ENCODE measurements around the gene HAUS7. TPM values are rescaled to one million over a fixed set of nuclear protein-coding genes. Genes with fewer than 3 reads are reported as not detected.

Gene HAUS7
- polyA plus RNA-seq, 1 donor from 2014 or later = 27.7 TPM

DNA sequence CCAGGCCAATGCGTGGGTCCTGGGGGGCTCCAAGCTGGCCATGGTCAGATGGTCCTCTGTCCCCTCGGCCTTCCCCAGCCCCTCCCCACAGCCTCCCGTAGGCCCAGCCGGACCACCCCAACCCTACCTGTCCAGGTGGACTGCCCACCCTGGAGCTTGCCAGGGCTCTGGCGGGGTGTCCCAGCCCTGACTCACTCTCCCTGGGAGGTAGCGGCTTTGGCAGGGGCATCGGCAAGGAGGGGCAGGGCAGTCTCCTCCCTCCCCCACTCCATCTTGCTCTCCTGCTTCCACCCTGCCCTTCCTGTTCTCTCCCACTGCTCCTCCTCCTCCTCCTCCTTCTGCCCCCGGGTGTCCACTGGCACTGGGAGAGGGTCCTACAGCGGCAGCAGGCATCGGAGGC lies 31.8 kb upstream of the HAUS7 start:
- Histone ChIP-seq H3F3A (ENCODE audit: insufficient read depth, low read length, poor library complexity, severe bottlenecking) (no peaks in the 10 kb centered on the region), H3K9me3 (ENCODE audit: low read length) (no peaks in the 10 kb centered on the region), H3K9ac (ENCODE audit: low read length) (no peak overlapping the region), H3K4me3 (ENCODE audit: low read length) (no peak overlapping the region), H3K27me3 (ENCODE audit: insufficient read depth, low read depth, low read length) (no peaks in the 10 kb centered on the region), H2AFZ (ENCODE audit: low read depth, low read length) (no peak overlapping the region), H3K4me2 (ENCODE audit: low read length) (no peak overlapping the region), H3K79me2 (replicated peaks; ENCODE audit: insufficient read depth, low read length) (no peaks in the 10 kb centered on the region), H3K9me2 (ENCODE audit: insufficient read depth, low read length) (no peaks in the 10 kb centered on the region), H4K20me1 (ENCODE audit: insufficient read depth) (no peaks in the 10 kb centered on the region), H3K36me3 (ENCODE audit: insufficient read depth, low read length) (no peaks in the 10 kb centered on the region), H3K27ac (ENCODE audit: low read length) (no peak overlapping the region)
- no peak for TF ChIP-seq SMC3 (conservative IDR thresholded peaks at IDR 0.05; ENCODE audit: poor library complexity)
- no peak for TF ChIP-seq RAD21 (conservative IDR thresholded peaks at IDR 0.05)
- TF ChIP-seq MXI1 (conservative IDR thresholded peaks at IDR 0.05; ENCODE audit: poor library complexity, severe bottlenecking) = no peak
- TF ChIP-seq, protein P1, sequence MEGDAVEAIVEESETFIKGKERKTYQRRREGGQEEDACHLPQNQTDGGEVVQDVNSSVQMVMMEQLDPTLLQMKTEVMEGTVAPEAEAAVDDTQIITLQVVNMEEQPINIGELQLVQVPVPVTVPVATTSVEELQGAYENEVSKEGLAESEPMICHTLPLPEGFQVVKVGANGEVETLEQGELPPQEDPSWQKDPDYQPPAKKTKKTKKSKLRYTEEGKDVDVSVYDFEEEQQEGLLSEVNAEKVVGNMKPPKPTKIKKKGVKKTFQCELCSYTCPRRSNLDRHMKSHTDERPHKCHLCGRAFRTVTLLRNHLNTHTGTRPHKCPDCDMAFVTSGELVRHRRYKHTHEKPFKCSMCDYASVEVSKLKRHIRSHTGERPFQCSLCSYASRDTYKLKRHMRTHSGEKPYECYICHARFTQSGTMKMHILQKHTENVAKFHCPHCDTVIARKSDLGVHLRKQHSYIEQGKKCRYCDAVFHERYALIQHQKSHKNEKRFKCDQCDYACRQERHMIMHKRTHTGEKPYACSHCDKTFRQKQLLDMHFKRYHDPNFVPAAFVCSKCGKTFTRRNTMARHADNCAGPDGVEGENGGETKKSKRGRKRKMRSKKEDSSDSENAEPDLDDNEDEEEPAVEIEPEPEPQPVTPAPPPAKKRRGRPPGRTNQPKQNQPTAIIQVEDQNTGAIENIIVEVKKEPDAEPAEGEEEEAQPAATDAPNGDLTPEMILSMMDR (IDR thresholded peaks at IDR 0.05; ENCODE audit: poor library complexity, severe bottlenecking) = no peak
- TF ChIP-seq TAF1 (IDR thresholded peaks at IDR 0.05; ENCODE audit: low read depth) = no peak
- TF ChIP-seq EZH2 (IDR thresholded peaks at IDR 0.05; ENCODE audit: borderline replicate concordance, insufficient read depth, low read length, poor library complexity, severe bottlenecking) = no peak
- no peak for TF ChIP-seq EP300 (conservative IDR thresholded peaks at IDR 0.05; ENCODE audit: poor library complexity, severe bottlenecking)

DNA sequence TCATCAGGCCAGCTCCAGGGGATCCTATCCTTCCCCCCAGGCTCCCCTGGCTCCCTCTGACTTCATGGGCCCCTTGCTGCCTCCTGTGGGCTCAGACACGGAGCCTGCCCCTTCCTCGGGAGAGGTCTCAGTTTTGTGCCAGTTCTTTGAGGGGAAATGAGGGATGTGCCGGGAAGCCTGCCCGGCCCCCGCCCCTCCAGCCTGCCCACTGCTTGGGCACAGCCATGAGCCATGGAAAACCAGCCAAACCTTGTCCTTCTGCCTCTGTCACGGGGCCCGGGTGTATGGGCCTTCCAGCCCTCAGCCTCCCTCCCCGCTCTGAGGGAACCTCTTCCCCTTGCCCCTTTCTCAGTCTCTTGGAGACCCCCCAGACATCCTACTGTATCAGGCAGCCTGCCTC lies 31.2 kb upstream of the HAUS7 start:
- Histone ChIP-seq H3K4me3 (ENCODE audit: low read length) (no peak overlapping the region), H2AFZ (ENCODE audit: low read depth, low read length) (no peak overlapping the region), H3K9ac (ENCODE audit: low read length) (no peak overlapping the region), H4K20me1 (ENCODE audit: insufficient read depth) (no peaks in the 10 kb centered on the region), H3K27ac (ENCODE audit: low read length) (no peak overlapping the region), H3K9me3 (ENCODE audit: low read length) (no peaks in the 10 kb centered on the region), H3K79me2 (replicated peaks; ENCODE audit: insufficient read depth, low read length) (no peaks in the 10 kb centered on the region), H3K9me2 (ENCODE audit: insufficient read depth, low read length) (no peaks in the 10 kb centered on the region), H3F3A (ENCODE audit: insufficient read depth, low read length, poor library complexity, severe bottlenecking) (no peaks in the 10 kb centered on the region), H3K4me2 (ENCODE audit: low read length) (no peak overlapping the region), H3K27me3 (ENCODE audit: insufficient read depth, low read depth, low read length) (no peaks in the 10 kb centered on the region), H3K36me3 (ENCODE audit: insufficient read depth, low read length) (no peaks in the 10 kb centered on the region)
- TF ChIP-seq RAD21 (conservative IDR thresholded peaks at IDR 0.05) (no peak), SMC3 (conservative IDR thresholded peaks at IDR 0.05; ENCODE audit: poor library complexity) (no peak), MXI1 (conservative IDR thresholded peaks at IDR 0.05; ENCODE audit: poor library complexity, severe bottlenecking) (no peak), POLR2AphosphoS5 (IDR thresholded peaks at IDR 0.05) (no peak)
- TF ChIP-seq, protein P2, sequence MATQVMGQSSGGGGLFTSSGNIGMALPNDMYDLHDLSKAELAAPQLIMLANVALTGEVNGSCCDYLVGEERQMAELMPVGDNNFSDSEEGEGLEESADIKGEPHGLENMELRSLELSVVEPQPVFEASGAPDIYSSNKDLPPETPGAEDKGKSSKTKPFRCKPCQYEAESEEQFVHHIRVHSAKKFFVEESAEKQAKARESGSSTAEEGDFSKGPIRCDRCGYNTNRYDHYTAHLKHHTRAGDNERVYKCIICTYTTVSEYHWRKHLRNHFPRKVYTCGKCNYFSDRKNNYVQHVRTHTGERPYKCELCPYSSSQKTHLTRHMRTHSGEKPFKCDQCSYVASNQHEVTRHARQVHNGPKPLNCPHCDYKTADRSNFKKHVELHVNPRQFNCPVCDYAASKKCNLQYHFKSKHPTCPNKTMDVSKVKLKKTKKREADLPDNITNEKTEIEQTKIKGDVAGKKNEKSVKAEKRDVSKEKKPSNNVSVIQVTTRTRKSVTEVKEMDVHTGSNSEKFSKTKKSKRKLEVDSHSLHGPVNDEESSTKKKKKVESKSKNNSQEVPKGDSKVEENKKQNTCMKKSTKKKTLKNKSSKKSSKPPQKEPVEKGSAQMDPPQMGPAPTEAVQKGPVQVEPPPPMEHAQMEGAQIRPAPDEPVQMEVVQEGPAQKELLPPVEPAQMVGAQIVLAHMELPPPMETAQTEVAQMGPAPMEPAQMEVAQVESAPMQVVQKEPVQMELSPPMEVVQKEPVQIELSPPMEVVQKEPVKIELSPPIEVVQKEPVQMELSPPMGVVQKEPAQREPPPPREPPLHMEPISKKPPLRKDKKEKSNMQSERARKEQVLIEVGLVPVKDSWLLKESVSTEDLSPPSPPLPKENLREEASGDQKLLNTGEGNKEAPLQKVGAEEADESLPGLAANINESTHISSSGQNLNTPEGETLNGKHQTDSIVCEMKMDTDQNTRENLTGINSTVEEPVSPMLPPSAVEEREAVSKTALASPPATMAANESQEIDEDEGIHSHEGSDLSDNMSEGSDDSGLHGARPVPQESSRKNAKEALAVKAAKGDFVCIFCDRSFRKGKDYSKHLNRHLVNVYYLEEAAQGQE (IDR thresholded peaks at IDR 0.05; ENCODE audit: borderline replicate concordance) = no peak

Measured in neural cell (in vitro differentiated cells).